ENCODE results near the gene GIPC1.

Gene GIPC1

DNA sequence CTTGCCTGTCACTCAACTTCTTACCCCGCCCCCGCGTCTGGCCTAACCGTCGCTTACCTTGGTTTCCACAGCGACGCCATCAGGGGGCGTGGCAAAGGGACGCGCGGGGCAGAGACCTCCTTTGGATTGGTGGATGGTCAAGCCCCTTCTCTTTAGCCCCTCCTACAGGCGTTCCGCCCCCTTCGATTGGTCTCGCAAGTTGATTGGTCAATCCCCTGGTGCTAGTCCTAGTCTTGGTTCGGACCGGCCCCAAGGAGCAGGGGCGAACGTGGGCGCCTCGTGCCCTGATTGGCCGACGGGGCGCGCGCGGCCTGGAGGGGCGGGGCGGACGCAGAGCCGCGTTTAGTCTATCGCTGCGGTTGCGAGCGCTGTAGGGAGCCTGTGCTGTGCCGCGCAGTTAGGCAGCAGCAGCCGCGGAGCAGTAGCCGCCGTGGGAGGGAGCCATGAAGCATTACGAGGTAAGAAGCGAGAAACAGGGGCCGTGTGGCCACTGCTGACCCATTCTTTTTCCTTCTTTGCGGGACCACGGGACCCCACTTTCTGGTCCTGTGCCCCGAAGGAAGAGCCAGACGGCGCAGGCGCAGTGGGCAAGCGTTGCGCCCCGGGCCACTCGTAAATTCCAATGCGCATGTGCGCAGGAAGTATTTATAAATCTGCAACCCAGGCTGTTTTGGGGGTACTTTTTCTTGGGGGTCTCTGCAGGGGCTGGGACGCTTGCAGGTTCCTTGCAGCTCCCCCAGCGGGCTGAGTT lies 33.5 kb upstream of the GIPC1 start, which contains the start of gene TECR:
TSS of gene TECR (plus strand) at position 341 of the 751 bp plus-strand sequence. CDS start at position 444, 103 bp downstream.
- Histone ChIP-seq H3K9ac (ENCODE audit: low read length) (peak within 1 kb of the TSS; percentile 77), H3K4me3 (ENCODE audit: low read length) (peak within 1 kb of the TSS; percentile 62), H3K4me1 (ENCODE audit: control insufficient read depth, insufficient read depth, low read length) (no peaks in the 10 kb centered on the region), H3K9me3 (ENCODE audit: control insufficient read depth, low read length) (no peaks in the 10 kb centered on the region), H3K36me3 (ENCODE audit: control insufficient read depth, insufficient read depth, low read length) (no peaks in the 10 kb centered on the region), H3K27me3 (ENCODE audit: control insufficient read depth, insufficient read depth, low read length) (no peaks in the 10 kb centered on the region)

DNA sequence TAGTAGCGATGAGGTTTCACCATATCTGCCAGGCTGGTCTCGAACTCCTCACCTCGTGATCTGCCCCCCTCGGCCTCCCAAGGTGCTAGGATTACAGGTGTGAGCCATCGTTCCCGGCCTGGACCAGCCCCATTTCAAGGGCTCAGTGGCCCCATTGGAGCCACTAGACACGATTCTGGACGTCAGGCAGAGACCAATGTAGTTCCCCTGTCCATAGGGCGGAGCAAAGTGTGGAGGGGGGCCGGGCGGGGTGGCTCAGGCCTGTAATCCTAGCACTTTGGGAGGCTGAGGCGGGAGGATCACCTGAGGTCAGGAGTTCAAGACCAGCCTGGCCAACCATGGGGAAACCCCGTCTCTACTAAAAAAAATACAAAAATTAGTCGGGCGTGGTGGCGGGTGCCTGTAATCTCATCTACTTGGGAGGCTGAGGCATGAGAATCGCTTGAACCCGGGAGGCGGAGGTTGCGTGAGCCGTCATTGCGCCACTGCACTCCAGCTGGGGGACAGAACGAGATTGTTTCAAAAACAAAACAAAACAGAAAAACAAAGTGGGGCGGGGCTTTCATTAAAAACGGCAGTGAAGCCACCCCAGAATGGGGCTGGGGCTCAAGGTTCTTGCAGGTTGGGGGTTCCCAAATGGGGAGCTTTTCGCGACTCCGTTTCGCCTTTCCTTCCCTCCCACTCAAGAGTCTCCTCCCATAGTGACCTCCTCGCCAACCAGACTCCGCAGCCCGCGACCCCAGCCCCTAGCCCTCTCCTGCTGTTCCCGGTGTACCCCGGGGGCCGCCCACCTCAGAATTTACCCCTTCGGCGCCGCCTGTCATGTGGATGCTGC lies 32.7 kb upstream of the GIPC1 start:
- Histone ChIP-seq H3K27me3 (ENCODE audit: control insufficient read depth, insufficient read depth, low read length) (no peaks in the 10 kb centered on the region), H3K36me3 (ENCODE audit: control insufficient read depth, insufficient read depth, low read length) (no peaks in the 10 kb centered on the region), H3K4me1 (ENCODE audit: control insufficient read depth, insufficient read depth, low read length) (no peaks in the 10 kb centered on the region), H3K9ac (ENCODE audit: low read length) (peak overlapping the region; percentile 70), H3K4me3 (ENCODE audit: low read length) (peak overlapping the region; percentile 62), H3K9me3 (ENCODE audit: control insufficient read depth, low read length) (no peaks in the 10 kb centered on the region)

DNA sequence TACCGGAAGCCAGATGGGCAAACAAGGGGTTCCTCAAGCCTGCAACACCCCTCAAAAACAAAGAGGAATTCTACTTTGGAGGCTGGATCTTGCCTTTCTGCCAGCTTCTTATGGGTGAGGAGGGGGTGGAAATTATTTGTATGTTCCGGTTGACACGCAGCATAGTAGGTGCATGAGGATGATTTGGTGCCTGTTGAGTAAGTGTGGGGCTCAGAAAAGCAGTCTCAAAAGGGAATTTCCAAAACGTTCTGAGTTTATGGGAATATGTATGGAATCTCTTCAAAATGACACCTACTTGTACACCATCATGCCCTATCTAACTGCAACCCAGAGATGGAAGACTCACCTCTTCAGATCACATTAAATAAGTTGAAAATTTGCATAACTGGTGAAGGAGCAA lies 30.5 kb upstream of the GIPC1 start:
- H3K4me1 ChIP-seq (ENCODE audit: control insufficient read depth, insufficient read depth, low read length) = peaks cover 15% of the 10 kb centered on the region

DNA sequence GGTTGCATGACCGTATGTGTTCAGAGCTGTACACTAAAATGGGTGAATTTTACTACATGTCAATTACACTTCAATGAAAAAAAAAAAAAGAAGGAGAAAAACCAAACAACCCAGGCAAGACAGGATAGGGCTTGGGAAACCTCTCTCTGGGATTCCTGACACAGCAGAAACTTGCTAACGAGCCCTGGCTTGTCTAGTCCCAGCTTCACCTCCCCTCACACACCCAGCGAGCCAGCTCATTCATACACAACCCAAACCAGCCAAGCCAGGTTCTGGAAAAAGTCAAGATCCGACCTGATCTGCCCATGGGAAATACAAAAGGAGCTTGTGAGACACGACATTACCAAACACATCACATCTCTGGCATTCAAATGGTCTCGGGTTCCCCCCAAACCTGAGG lies 29.8 kb upstream of the GIPC1 start:
- no peak overlapping the region for H3K9ac ChIP-seq (ENCODE audit: low read length)
- no peaks in the 10 kb centered on the region for H3K9me3 ChIP-seq (ENCODE audit: control insufficient read depth, low read length)
- no peaks in the 10 kb centered on the region for H3K27me3 ChIP-seq (ENCODE audit: control insufficient read depth, insufficient read depth, low read length)
- peaks cover 16% of the 10 kb centered on the region for H3K4me1 ChIP-seq (ENCODE audit: control insufficient read depth, insufficient read depth, low read length)
- H3K4me3 ChIP-seq (ENCODE audit: low read length) = no peak overlapping the region
- H3K36me3 ChIP-seq (ENCODE audit: control insufficient read depth, insufficient read depth, low read length) = no peaks in the 10 kb centered on the region

More for the DNA sequence above, 30.5 kb upstream of the GIPC1 start:
- Histone ChIP-seq H3K36me3 (ENCODE audit: control insufficient read depth, insufficient read depth, low read length) (no peaks in the 10 kb centered on the region), H3K27me3 (ENCODE audit: control insufficient read depth, insufficient read depth, low read length) (no peaks in the 10 kb centered on the region), H3K9ac (ENCODE audit: low read length) (no peak overlapping the region), H3K9me3 (ENCODE audit: control insufficient read depth, low read length) (no peaks in the 10 kb centered on the region), H3K4me3 (ENCODE audit: low read length) (no peak overlapping the region)

DNA sequence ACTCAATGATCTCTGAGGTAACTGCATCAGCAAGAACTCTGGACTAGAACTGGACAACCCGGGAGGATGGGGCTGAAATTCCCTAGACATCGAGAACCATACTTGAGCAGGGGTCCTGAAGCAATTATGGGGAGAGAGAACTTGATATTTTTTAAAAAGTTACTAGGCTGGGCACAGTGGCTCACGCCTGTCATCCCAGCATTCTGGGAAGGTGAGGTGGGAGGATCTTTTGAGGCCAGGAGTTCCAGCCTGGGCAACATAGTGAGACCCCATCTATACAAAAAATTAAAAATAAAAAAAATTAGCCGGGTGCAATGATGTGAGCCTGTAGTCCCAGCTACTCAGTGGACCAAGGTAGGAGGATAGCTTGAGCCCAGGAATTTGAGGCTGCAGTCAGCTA lies 24.6 kb upstream of the GIPC1 start:
- Histone ChIP-seq H3K27me3 (ENCODE audit: control insufficient read depth, insufficient read depth, low read length) (no peaks in the 10 kb centered on the region), H3K36me3 (ENCODE audit: control insufficient read depth, insufficient read depth, low read length) (peaks cover 3% of the 10 kb centered on the region)

DNA sequence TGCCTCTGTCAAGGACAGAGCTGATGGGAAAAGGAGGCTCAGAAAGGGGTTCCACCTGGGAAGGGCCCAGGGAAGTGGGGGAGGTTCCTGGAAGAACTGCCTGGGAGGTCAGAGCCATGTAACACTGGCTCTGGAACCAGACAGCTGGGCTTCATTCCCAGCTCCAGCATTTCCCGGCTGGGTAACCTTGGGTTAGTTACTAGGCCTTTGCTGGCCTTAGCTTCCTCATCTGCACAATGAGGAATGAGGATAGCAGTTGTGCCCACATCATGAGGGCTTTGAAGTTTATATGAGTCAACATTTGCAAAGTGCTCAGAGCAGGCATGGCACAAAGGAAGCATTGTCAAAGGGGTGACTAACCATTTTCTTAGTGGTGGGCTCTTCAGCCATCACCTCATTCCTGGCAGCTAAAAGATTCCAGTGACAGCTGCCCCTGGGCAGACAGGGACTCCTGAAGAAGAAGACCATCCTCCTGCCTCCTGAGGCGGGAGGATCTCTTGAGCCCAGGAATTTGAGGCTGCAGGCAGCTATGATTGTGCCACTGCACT lies 24.0 kb upstream of the GIPC1 start:
- Histone ChIP-seq H3K4me1 (ENCODE audit: control insufficient read depth, insufficient read depth, low read length) (peaks cover 48% of the 10 kb centered on the region), H3K4me3 (ENCODE audit: low read length) (no peak overlapping the region), H3K9me3 (ENCODE audit: control insufficient read depth, low read length) (no peaks in the 10 kb centered on the region), H3K27me3 (ENCODE audit: control insufficient read depth, insufficient read depth, low read length) (no peaks in the 10 kb centered on the region), H3K36me3 (ENCODE audit: control insufficient read depth, insufficient read depth, low read length) (peaks cover 8% of the 10 kb centered on the region), H3K9ac (ENCODE audit: low read length) (peak overlapping the region; percentile 5)

More for the DNA sequence above, 24.6 kb upstream of the GIPC1 start:
- H3K9ac ChIP-seq (ENCODE audit: low read length) = no peak overlapping the region
- peaks cover 42% of the 10 kb centered on the region for H3K4me1 ChIP-seq (ENCODE audit: control insufficient read depth, insufficient read depth, low read length)
- H3K4me3 ChIP-seq (ENCODE audit: low read length) = no peak overlapping the region
- H3K9me3 ChIP-seq (ENCODE audit: control insufficient read depth, low read length) = no peaks in the 10 kb centered on the region

DNA sequence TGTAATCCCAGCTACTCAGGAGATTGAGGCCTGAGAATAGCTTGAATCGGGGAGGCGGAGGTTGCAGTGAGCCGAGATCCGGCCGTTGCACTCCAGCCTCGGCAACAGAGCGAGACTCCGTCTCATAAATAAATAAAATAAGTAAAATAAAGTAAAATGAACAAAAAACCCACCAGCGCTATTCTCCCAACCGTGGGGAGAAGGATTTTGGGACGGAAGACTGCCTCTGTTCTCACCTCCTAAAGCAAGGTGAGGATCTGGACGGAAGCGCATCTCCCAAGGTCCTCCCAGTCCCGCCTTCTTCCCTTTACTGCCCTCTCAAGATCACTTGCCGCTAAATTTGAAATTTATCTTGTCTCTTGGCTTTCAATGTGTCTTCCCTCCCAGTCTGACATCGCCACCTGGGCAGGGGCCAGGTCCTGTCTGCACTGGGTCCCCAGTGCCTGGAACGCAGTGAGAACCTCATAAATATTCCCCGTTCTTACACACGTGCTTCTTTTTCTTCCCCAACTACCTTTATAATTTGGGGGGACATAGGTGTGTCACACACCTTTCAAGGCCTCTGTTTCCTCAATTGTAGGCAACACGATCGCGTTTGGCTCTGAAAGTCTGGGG lies 23.4 kb upstream of the GIPC1 start:
- peaks cover 14% of the 10 kb centered on the region for H3K36me3 ChIP-seq (ENCODE audit: control insufficient read depth, insufficient read depth, low read length)
- peaks cover 54% of the 10 kb centered on the region for H3K4me1 ChIP-seq (ENCODE audit: control insufficient read depth, insufficient read depth, low read length)
- no peaks in the 10 kb centered on the region for H3K27me3 ChIP-seq (ENCODE audit: control insufficient read depth, insufficient read depth, low read length)
- H3K9me3 ChIP-seq (ENCODE audit: control insufficient read depth, low read length) = no peaks in the 10 kb centered on the region
- H3K9ac ChIP-seq (ENCODE audit: low read length) = peak overlapping the region; percentile 70
- H3K4me3 ChIP-seq (ENCODE audit: low read length) = no peak overlapping the region

DNA sequence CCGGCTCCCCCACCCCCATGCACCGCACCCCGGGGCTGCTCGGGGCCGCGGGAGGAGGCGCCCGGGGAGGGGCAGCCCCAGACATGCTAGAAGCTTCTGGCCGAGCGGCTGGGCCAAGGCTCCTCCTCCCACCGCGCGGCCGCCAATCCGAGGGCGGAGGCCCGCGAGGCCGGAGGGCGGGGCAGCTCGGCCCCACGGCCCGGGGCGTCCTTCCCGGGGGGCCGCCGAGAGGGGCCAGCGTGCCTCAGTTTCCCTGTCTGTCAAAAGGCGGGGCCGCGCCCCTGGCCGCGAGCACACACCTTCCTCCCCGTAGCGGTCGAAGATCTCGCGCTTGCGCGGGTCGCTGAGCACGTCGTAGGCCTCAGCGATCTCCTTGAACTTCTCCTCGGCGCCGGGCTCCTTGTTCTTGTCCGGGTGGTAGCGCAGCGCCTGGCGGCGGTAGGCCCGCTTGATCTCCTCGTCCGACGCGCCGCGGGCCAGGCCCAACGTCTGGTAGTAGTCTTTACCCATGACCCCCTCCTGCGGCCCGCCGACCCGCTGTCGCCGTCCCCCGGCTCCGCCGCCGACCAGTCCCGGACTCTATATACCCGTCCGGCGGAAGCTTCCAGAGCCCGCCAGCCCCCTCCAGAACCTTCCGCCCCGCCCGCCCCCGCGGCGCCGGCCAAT lies 22.0 kb upstream of the GIPC1 start, which contains the start of gene DNAJB1:
TSS of gene DNAJB1 (minus strand) at position 558 of the 666 bp plus-strand sequence. CDS start at position 510, 48 bp downstream.
- peaks cover 59% of the 10 kb centered on the region for H3K4me1 ChIP-seq (ENCODE audit: control insufficient read depth, insufficient read depth, low read length)

DNA sequence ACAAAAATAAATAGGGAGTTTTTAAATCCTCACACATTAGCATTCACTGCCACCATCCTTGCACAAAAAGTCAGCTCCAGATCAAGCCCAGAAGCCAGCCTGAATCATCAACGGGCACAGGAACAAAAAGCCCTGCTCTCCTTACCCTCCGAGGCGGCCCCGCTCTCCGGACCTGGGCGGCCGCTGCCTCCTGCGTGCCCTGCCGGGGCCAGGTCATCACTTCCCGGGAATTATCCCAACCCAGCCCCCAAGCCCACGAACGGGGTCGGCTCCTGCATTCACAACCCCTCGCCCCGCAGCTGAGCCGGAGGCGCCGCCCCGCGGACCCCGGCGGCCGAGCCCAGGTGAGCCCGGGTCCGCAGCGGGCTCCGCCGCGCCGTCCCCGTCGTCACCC lies 21.5 kb upstream of the GIPC1 start:
- Histone ChIP-seq H3K4me3 (ENCODE audit: low read length) (peak overlapping the region; percentile 7), H3K4me1 (ENCODE audit: control insufficient read depth, insufficient read depth, low read length) (peaks cover 54% of the 10 kb centered on the region), H3K36me3 (ENCODE audit: control insufficient read depth, insufficient read depth, low read length) (peaks cover 15% of the 10 kb centered on the region), H3K9ac (ENCODE audit: low read length) (peak overlapping the region; percentile 98), H3K27me3 (ENCODE audit: control insufficient read depth, insufficient read depth, low read length) (no peaks in the 10 kb centered on the region), H3K9me3 (ENCODE audit: control insufficient read depth, low read length) (no peaks in the 10 kb centered on the region)

More for the DNA sequence above, 22.0 kb upstream of the GIPC1 start, which contains the start of gene DNAJB1:
- peaks cover 15% of the 10 kb centered on the region for H3K36me3 ChIP-seq (ENCODE audit: control insufficient read depth, insufficient read depth, low read length)
- H3K9me3 ChIP-seq (ENCODE audit: control insufficient read depth, low read length) = no peaks in the 10 kb centered on the region
- peak within 1 kb of the TSS; percentile 7 for H3K4me3 ChIP-seq (ENCODE audit: low read length)
- H3K9ac ChIP-seq (ENCODE audit: low read length) = peak within 1 kb of the TSS; percentile 98
- H3K27me3 ChIP-seq (ENCODE audit: control insufficient read depth, insufficient read depth, low read length) = no peaks in the 10 kb centered on the region

DNA sequence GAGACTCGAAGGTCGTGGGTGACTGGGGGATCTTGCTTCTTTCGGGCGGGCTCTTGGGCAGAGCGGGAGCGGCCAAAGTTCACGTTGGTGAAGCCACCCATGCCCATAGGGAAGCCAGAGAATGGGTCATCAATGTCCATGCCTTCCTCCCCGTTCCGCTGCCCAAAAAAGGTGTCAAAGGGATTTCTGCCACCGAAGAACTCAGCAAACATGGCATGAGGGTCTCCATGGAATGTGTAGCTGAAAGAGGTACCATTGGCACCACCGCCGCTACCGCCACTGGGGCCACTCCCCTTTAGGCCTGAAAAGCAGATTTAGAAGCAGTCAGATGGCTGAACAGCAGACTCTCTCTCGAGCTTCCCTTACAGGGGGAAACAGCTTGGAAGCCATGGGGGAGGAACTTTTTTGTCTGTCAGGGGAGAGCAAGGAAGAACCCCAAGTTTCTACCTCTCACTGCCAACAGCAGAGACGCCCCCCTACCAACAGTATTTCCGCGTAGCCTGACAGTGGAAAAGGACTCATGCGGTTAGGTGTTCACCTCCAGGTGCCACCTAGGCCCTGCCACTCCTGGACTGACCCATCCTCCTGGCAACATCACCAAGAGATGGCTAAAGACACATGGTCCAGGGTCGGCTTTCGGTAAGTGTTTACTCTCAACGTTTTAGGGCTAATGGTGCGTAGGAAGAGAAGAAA lies 21.0 kb upstream of the GIPC1 start:
- peaks cover 15% of the 10 kb centered on the region for H3K36me3 ChIP-seq (ENCODE audit: control insufficient read depth, insufficient read depth, low read length)
- peak overlapping the region; percentile 98 for H3K9ac ChIP-seq (ENCODE audit: low read length)
- peaks cover 48% of the 10 kb centered on the region for H3K4me1 ChIP-seq (ENCODE audit: control insufficient read depth, insufficient read depth, low read length)
- no peaks in the 10 kb centered on the region for H3K27me3 ChIP-seq (ENCODE audit: control insufficient read depth, insufficient read depth, low read length)
- H3K9me3 ChIP-seq (ENCODE audit: control insufficient read depth, low read length) = no peaks in the 10 kb centered on the region
- peak overlapping the region; percentile 7 for H3K4me3 ChIP-seq (ENCODE audit: low read length)

DNA sequence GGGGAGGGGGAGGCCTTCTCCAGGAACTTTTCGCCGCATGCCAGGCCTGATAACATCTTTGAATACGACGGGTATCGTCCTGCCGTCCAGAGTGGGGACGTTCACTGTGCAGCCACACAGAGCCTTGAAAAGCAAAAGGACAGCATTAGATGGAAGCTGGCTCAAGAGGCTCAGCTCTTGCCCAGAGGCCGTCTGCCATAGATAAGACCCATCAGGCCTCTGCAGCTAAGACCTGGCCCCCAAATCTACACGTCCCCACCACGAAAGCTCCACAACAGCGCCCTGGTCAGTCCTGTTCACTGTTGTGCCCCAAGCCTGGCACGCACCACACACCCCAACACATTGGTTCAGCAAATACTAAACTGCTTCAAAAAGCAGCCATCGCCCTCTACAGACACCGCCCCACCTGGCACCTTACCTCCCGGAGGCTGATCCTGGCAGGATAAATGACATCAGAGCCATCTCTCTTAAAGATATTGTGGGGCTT lies 20.2 kb upstream of the GIPC1 start:
- Histone ChIP-seq H3K9ac (ENCODE audit: low read length) (peak overlapping the region; percentile 98), H3K4me3 (ENCODE audit: low read length) (peak overlapping the region; percentile 7), H3K4me1 (ENCODE audit: control insufficient read depth, insufficient read depth, low read length) (peaks cover 42% of the 10 kb centered on the region), H3K9me3 (ENCODE audit: control insufficient read depth, low read length) (no peaks in the 10 kb centered on the region), H3K27me3 (ENCODE audit: control insufficient read depth, insufficient read depth, low read length) (no peaks in the 10 kb centered on the region), H3K36me3 (ENCODE audit: control insufficient read depth, insufficient read depth, low read length) (peaks cover 15% of the 10 kb centered on the region)
